ENCODE measurements around the gene TPPP.
"Not testable (repeated sequence)": the region's sequence is repeated elsewhere in the genome, so short reads cannot be mapped to it uniquely, and the experiment has no call there.

GRCh38 chr5:680836-681235 is 12.3 kb downstream of the TPPP start:
- TF ChIP-seq CTCF (optimal IDR thresholded peaks at IDR 0.05 in 1 of 3, IDR thresholded peaks at IDR 0.05 in 1 of 3, conservative IDR thresholded peaks at IDR 0.05 in 1 of 3; ENCODE audit: extremely low read depth in 1 of 3, insufficient read depth in 2 of 3, low read length in 3 of 3); EZH2 (IDR thresholded peaks at IDR 0.05; ENCODE audit: low read length): not testable (repeated sequence)

Data from keratinocyte (primary cell).